HepG2 (cell line): ENCODE data around the gene FHL3. TPM values are rescaled to one million over a fixed set of nuclear protein-coding genes. Genes with fewer than 3 reads are reported as not detected.

Experiments used
- BHLHE40 ChIP-seq: IDR thresholded peaks from 2 replicates; pipeline ENCODE4 v1.6.1; 2011; ENCODE audit warnings: low read length, improper control_type of control experiment
- GTF2F1 ChIP-seq: fragments of 150-350 bp; IDR thresholded peaks from 2 replicates; pipeline ENCODE4 v1.6.1; 2014; ENCODE audit warnings: low read length
- KDM5A ChIP-seq: fragments of 200-600 bp; sonication (generic); IDR thresholded peaks from 2 replicates; pipeline ENCODE4 v1.7.0; 2018; ENCODE audit warnings: antibody characterized with exemption, mild to moderate bottlenecking, low read length, borderline replicate concordance
- KLF6 ChIP-seq: IDR thresholded peaks from 2 replicates; pipeline ENCODE4 v1.8.0; 2016; ENCODE audit warnings: missing biosample characterization, missing genetic modification reagents
- RBM22 ChIP-seq: fragments of 200-400 bp; formaldehyde crosslinking; optimal IDR thresholded peaks from 2 replicates; pipeline ENCODE3; 2017; ENCODE audit warnings: mild to moderate bottlenecking, low read length, moderate library complexity
- RXRA ChIP-seq: sonication (generic); formaldehyde crosslinking; IDR thresholded peaks from 2 replicates; pipeline ENCODE4 v1.5.1; 2020; ENCODE audit warnings: missing genetic modification reagents
- ZFP90 ChIP-seq: sonication (generic); formaldehyde crosslinking; IDR thresholded peaks from 2 replicates; pipeline ENCODE4 v1.8.0; 2022; ENCODE audit warnings: missing genetic modification reagents, mild to moderate bottlenecking, inconsistent platforms, borderline replicate concordance
- ZNF101 ChIP-seq: sonication (generic); formaldehyde crosslinking; IDR thresholded peaks from 2 replicates; pipeline ENCODE4 v1.4.0; 2020; ENCODE audit warnings: mild to moderate bottlenecking, low read depth, missing genetic modification reagents, borderline replicate concordance
- ZNF564 ChIP-seq: sonication (generic); formaldehyde crosslinking; IDR thresholded peaks from 2 replicates; pipeline ENCODE4 v1.8.1; 2023; ENCODE audit warnings: mild to moderate bottlenecking, missing genetic modification reagents
- ZNF816 ChIP-seq: sonication (generic); formaldehyde crosslinking; IDR thresholded peaks from 2 replicates; pipeline ENCODE4 v1.8.0; 2022; ENCODE audit warnings: missing genetic modification reagents, mild to moderate bottlenecking, borderline replicate concordance
- polyA plus RNA-seq, 8 experiments: library from polyadenylated mRNA; depleted of rRNA in 3 of 8; stranded (reverse) in 7 of 8; unstranded in 1 of 8; fragments of >200 nt; fragmentation: Illumina TruSeq in 4 of 8; extraction: Trizol in 4 of 8; gene quantifications; 2 replicates each; pipeline versions ENCODE4 v1.2.1 to v1.2.3, GENCODE V29; 2011 to 2016; ENCODE audit warnings: low read depth in 4 of 8, missing spikeins in 1 of 8, mixed read lengths in 1 of 8; ENCODE audit not compliant: insufficient read depth in 1 of 8
- total RNA-seq, 5 experiments: library from RNA; depleted of rRNA; stranded (reverse); fragments of >200 nt; fragmentation: Illumina TruSeq; extraction: Trizol; gene quantifications; 2 replicates each; pipeline ENCODE4 v1.2.3, GENCODE V29; 2016; ENCODE audit warnings: low read depth in 1 of 5
- TF ChIP-seq, protein P1 (sequence below): sonication (generic); formaldehyde crosslinking; IDR thresholded peaks from 2 replicates; pipeline ENCODE4 v1.5.0; 2020; ENCODE audit warnings: missing genetic modification reagents, mild to moderate bottlenecking, borderline replicate concordance
- TF ChIP-seq, protein P2 (sequence below): IDR thresholded peaks from 2 replicates; pipeline ENCODE4 v1.6.1; 2016; ENCODE audit warnings: low read depth
- TF ChIP-seq, protein P3 (sequence below): IDR thresholded peaks from 2 replicates; pipeline ENCODE4 v1.6.1; 2012; ENCODE audit warnings: low read length, improper control_type of control experiment
- TF ChIP-seq, protein P4 (sequence below), 2 experiments: sonication (generic) in 1 of 2; formaldehyde crosslinking in 1 of 2; IDR thresholded peaks; 2 replicates each; pipeline versions ENCODE4 v1.5.1 to v1.6.1; 2011 to 2020; ENCODE audit warnings: borderline replicate concordance in 1 of 2, low read depth in 1 of 2, low read length in 1 of 2, mild to moderate bottlenecking in 1 of 2, missing genetic modification reagents in 1 of 2, moderate library complexity in 1 of 2
- TF ChIP-seq, protein P5 (sequence below), 2 experiments: fragments of 450-650 bp in 1 of 2; sonication (generic) in 1 of 2; formaldehyde crosslinking; IDR thresholded peaks; 2 replicates each; pipeline versions ENCODE4 v1.5.0 to v1.8.0; 2020 to 2022; ENCODE audit warnings: mild to moderate bottlenecking in 1 of 2, missing genetic modification reagents in 1 of 2
- TF ChIP-seq, protein P6 (sequence below): sonication (generic); formaldehyde crosslinking; IDR thresholded peaks from 2 replicates; pipeline ENCODE4 v1.5.0; 2020; ENCODE audit warnings: mild to moderate bottlenecking, missing genetic modification reagents
- TF ChIP-seq, protein P7 (sequence below): sonication (generic); formaldehyde crosslinking; IDR thresholded peaks from 2 replicates; pipeline ENCODE4 v1.4.0; 2020; ENCODE audit warnings: mild to moderate bottlenecking, missing genetic modification reagents

The FHL3 gene
- total and polyA plus RNA-seq, 2 of the 13 experiments (the other 11 are each of a cell fraction or from before 2014, with no cell fraction given) = 2.8 to 6.6 TPM

DNA sequence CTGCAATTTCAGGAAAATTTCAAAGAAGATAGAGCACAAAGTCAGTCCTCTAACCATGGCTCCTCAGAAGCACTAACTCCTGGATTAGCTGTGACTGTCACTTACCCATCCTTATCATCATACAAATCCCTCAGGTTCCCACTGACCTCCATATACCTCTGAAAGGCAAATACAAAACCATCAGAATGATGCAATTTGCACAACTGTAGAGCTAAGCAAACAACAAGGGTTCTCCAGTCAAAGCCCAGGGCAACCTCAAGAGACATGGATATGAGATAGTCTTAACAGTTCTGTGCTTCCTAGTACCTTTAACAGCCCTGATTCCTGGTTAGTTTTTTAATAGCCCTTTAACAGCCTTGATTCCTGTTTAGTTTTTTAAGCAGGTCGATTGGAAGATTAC lies 17.6 kb downstream of the FHL3 start (continued):
- no peak for TF ChIP-seq KLF6 (CRISPR knock-in tag)
- TF ChIP-seq, protein P1, sequence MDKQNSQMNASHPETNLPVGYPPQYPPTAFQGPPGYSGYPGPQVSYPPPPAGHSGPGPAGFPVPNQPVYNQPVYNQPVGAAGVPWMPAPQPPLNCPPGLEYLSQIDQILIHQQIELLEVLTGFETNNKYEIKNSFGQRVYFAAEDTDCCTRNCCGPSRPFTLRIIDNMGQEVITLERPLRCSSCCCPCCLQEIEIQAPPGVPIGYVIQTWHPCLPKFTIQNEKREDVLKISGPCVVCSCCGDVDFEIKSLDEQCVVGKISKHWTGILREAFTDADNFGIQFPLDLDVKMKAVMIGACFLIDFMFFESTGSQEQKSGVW = no peak
- TF ChIP-seq RBM22 = no peak
- no peak for TF ChIP-seq ZNF816 (CRISPR knock-in tag)
- no peak for TF ChIP-seq ZNF101 (CRISPR knock-in tag)
- TF ChIP-seq GTF2F1 = no peak
- TF ChIP-seq, protein P2, sequence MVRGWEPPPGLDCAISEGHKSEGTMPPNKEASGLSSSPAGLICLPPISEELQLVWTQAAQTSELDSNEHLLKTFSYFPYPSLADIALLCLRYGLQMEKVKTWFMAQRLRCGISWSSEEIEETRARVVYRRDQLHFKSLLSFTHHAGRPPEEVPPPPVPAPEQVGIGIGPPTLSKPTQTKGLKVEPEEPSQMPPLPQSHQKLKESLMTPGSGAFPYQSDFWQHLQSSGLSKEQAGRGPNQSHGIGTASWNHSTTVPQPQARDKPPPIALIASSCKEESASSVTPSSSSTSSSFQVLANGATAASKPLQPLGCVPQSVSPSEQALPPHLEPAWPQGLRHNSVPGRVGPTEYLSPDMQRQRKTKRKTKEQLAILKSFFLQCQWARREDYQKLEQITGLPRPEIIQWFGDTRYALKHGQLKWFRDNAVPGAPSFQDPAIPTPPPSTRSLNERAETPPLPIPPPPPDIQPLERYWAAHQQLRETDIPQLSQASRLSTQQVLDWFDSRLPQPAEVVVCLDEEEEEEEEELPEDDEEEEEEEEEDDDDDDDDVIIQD (CRISPR knock-in tag) = no peak
- TF ChIP-seq, protein P3, sequence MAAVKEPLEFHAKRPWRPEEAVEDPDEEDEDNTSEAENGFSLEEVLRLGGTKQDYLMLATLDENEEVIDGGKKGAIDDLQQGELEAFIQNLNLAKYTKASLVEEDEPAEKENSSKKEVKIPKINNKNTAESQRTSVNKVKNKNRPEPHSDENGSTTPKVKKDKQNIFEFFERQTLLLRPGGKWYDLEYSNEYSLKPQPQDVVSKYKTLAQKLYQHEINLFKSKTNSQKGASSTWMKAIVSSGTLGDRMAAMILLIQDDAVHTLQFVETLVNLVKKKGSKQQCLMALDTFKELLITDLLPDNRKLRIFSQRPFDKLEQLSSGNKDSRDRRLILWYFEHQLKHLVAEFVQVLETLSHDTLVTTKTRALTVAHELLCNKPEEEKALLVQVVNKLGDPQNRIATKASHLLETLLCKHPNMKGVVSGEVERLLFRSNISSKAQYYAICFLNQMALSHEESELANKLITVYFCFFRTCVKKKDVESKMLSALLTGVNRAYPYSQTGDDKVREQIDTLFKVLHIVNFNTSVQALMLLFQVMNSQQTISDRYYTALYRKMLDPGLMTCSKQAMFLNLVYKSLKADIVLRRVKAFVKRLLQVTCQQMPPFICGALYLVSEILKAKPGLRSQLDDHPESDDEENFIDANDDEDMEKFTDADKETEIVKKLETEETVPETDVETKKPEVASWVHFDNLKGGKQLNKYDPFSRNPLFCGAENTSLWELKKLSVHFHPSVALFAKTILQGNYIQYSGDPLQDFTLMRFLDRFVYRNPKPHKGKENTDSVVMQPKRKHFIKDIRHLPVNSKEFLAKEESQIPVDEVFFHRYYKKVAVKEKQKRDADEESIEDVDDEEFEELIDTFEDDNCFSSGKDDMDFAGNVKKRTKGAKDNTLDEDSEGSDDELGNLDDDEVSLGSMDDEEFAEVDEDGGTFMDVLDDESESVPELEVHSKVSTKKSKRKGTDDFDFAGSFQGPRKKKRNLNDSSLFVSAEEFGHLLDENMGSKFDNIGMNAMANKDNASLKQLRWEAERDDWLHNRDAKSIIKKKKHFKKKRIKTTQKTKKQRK = no peak
- TF ChIP-seq, protein P4, sequence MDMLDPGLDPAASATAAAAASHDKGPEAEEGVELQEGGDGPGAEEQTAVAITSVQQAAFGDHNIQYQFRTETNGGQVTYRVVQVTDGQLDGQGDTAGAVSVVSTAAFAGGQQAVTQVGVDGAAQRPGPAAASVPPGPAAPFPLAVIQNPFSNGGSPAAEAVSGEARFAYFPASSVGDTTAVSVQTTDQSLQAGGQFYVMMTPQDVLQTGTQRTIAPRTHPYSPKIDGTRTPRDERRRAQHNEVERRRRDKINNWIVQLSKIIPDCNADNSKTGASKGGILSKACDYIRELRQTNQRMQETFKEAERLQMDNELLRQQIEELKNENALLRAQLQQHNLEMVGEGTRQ (IDR thresholded peaks at IDR 0.05; ENCODE audit: low read depth, low read length) = no peak
- TF ChIP-seq, protein P4 (CRISPR knock-in tag; IDR thresholded peaks at IDR 0.05; ENCODE audit: borderline replicate concordance) = no peak
- no peak for TF ChIP-seq BHLHE40
- TF ChIP-seq ZFP90 (CRISPR knock-in tag) = no peak
- TF ChIP-seq, protein P5, sequence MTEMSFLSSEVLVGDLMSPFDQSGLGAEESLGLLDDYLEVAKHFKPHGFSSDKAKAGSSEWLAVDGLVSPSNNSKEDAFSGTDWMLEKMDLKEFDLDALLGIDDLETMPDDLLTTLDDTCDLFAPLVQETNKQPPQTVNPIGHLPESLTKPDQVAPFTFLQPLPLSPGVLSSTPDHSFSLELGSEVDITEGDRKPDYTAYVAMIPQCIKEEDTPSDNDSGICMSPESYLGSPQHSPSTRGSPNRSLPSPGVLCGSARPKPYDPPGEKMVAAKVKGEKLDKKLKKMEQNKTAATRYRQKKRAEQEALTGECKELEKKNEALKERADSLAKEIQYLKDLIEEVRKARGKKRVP (CRISPR knock-in tag; IDR thresholded peaks at IDR 0.05) = peak in 1 of 2 experiments; percentile 94; a peak in 2 of 4 replicates
- no peak for TF ChIP-seq KDM5A
- no peak for TF ChIP-seq ZNF564
- peak; percentile 39; the same call in 1 of the 2 replicates for TF ChIP-seq RXRA (CRISPR knock-in tag)
- TF ChIP-seq, protein P6, sequence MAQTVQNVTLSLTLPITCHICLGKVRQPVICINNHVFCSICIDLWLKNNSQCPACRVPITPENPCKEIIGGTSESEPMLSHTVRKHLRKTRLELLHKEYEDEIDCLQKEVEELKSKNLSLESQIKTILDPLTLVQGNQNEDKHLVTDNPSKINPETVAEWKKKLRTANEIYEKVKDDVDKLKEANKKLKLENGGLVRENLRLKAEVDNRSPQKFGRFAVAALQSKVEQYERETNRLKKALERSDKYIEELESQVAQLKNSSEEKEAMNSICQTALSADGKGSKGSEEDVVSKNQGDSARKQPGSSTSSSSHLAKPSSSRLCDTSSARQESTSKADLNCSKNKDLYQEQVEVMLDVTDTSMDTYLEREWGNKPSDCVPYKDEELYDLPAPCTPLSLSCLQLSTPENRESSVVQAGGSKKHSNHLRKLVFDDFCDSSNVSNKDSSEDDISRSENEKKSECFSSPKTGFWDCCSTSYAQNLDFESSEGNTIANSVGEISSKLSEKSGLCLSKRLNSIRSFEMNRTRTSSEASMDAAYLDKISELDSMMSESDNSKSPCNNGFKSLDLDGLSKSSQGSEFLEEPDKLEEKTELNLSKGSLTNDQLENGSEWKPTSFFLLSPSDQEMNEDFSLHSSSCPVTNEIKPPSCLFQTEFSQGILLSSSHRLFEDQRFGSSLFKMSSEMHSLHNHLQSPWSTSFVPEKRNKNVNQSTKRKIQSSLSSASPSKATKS = no peak
- TF ChIP-seq, protein P7, sequence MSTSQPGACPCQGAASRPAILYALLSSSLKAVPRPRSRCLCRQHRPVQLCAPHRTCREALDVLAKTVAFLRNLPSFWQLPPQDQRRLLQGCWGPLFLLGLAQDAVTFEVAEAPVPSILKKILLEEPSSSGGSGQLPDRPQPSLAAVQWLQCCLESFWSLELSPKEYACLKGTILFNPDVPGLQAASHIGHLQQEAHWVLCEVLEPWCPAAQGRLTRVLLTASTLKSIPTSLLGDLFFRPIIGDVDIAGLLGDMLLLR = no peak
